GM12873 (cell line): Measurements from ENCODE around the gene EPB41L3.

ENCODE experiments used
- TF ChIP-seq, protein P1 (sequence below): IDR thresholded peaks from 2 replicates; pipeline ENCODE4 v1.5.1; 2012; ENCODE audit warnings: low read depth, mild to moderate bottlenecking, moderate library complexity, low read length, control low read depth; ENCODE audit not compliant: insufficient read depth; ENCODE audit errors: missing control alignments

EPB41L3 gene

DNA sequence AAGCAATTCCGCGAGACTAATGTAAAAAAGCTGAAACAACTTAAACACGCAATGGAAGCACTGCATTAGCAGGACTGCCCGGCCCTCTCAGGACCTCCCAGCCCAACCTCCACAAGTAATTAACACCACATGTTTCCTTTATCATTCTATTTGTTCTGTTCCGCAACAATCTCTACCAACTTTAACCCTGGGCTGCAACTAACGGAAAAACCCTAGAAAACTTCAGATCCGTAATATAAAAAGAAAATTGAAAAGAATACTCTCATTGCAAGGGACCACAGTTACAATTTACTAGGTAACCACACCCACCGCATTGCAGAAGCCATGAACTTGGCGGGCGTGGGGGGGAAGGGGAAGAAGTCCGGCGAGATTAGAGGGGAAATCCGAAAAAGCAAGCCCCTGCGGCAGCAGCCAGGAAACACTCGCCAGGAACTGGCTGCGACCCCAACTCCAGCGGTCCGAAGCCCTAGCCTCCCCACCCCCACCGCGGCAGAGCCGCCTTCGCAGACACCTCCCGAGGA lies 1.2 kb downstream of the EPB41L3 start:
- TF ChIP-seq, protein P1, sequence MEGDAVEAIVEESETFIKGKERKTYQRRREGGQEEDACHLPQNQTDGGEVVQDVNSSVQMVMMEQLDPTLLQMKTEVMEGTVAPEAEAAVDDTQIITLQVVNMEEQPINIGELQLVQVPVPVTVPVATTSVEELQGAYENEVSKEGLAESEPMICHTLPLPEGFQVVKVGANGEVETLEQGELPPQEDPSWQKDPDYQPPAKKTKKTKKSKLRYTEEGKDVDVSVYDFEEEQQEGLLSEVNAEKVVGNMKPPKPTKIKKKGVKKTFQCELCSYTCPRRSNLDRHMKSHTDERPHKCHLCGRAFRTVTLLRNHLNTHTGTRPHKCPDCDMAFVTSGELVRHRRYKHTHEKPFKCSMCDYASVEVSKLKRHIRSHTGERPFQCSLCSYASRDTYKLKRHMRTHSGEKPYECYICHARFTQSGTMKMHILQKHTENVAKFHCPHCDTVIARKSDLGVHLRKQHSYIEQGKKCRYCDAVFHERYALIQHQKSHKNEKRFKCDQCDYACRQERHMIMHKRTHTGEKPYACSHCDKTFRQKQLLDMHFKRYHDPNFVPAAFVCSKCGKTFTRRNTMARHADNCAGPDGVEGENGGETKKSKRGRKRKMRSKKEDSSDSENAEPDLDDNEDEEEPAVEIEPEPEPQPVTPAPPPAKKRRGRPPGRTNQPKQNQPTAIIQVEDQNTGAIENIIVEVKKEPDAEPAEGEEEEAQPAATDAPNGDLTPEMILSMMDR = no peak

DNA sequence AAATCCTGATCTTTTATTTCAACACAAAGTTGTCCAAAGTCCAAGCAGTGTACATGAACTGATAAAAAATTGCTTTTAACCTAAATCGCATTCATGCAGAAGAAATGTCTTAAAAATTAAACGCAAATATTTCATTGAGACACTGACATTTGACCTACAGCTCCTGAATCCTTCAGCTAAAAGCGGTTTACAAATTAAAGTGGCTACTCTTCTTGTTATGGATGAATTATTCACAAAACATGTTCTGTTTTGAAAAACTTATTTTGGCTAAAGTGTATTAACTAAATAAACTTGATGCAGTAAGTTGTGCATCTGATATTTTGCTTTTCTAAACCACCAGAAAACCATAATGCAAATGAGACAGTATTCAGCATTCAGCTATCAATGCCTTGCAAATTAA lies 2.2 kb downstream of the EPB41L3 start:
- TF ChIP-seq, protein P1 = no peak

DNA sequence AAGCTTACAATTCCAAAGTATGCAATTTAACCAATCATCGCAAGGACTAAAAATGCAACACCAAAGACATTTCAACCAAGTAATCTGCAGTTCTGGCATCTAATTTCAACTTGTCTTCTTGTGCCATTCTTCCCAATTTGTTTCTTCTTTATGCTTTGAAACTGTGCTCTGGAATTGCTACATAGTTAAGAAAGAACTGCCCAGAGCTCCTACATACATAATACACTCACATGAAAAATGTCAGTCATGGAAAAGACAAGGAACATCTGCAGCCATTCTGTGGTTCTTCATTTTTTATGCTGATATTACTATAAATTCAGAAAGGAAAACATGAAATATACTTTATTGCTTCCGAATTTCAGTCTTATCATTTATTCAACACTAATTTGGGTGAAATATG lies 4.4 kb downstream of the EPB41L3 start:
- TF ChIP-seq, protein P1 = no peak

DNA sequence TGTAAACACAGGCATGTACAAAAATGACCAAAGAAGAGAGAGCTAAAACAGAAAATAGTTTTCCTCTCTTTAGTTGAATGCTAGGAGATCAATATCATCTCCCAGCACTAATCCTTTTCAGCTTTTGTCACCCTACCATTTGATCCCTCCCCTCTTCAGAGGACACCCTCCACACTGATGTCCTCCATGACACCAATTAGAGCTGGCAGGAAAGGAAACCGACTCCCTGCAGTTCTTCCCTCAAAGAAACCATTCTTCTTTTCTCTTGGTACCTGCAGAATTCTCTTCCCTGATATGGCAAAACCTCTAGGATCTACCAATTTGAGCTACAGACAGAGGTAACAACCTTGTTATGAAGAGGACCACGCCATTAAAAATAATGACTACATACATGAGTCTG lies 5.3 kb downstream of the EPB41L3 start:
- TF ChIP-seq, protein P1 = no peak

DNA sequence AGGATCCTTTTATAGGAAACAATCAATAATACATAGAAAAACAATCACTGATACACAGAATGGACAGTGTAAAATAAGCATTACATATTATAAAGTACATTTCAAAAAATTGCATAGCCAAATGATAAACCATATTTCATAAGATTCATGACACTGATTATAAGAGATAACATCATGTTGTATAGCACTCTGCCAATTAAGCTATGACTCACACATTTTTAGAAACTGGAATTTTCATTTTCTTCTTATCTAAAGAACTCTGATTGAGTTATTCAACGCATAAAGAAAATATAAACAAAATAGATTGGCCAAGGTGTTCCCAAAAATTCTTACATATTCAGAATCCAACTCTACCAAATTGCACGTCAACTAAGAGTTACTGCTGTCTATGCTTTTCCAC lies 5.9 kb downstream of the EPB41L3 start:
- TF ChIP-seq, protein P1 = no peak

DNA sequence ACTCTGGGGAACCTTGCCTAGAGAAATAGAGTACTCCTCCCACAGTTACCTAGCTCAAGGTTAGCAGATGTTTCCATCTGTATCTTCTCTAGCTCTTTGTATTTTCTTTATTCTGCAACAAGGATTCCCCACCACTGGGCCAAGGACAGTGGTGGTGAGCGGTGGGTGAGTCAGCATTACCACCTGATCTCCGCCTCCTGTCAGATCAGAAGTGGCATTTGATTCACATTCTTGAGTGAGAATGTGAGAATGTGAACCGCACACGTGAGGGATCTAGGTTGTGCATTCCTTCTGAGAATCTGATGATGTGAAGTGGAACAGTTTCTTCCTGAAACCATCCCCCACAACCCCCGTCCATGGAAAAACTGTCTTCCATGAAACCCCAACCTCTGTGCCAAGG lies 9.0 kb downstream of the EPB41L3 start:
- TF ChIP-seq, protein P1 = no peak

DNA sequence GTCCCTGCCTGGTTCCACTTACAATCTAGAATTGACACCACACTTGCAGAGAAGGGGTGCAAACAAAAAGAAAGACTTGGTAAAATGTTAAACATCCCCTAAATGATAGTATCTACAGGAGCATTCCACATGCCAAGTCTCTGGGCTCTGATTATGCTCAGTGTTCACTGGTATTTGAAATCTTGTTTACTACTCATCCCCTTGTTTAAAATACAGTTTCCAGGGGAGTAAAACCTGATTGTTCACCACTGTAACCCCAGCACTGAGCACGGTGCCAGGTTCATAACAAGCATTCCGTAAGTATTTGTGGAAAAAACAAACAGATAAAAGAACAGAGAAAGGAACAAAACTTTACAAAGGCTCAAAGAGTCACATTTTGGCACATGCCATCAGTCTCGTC lies 11.7 kb downstream of the EPB41L3 start:
- TF ChIP-seq, protein P1 = no peak
